22Rv1 (cell line): Measurements from ENCODE around the gene ENAM.

Experiments
- ZFX ChIP-seq: fragments of 450-650 bp; IDR thresholded peaks from 2 replicates; pipeline ENCODE4 v1.6.1; 2017; ENCODE audit warnings: antibody characterized with exemption, borderline replicate concordance
- TF ChIP-seq, protein P1 (sequence below): fragments of 450-650 bp; IDR thresholded peaks from 2 replicates; pipeline ENCODE4 v1.5.1; 2017; ENCODE audit warnings: mild to moderate bottlenecking

GRCh38 chr4:70687392-70687791, 58.8 kb downstream of the ENAM start:
- TF ChIP-seq, protein P1, sequence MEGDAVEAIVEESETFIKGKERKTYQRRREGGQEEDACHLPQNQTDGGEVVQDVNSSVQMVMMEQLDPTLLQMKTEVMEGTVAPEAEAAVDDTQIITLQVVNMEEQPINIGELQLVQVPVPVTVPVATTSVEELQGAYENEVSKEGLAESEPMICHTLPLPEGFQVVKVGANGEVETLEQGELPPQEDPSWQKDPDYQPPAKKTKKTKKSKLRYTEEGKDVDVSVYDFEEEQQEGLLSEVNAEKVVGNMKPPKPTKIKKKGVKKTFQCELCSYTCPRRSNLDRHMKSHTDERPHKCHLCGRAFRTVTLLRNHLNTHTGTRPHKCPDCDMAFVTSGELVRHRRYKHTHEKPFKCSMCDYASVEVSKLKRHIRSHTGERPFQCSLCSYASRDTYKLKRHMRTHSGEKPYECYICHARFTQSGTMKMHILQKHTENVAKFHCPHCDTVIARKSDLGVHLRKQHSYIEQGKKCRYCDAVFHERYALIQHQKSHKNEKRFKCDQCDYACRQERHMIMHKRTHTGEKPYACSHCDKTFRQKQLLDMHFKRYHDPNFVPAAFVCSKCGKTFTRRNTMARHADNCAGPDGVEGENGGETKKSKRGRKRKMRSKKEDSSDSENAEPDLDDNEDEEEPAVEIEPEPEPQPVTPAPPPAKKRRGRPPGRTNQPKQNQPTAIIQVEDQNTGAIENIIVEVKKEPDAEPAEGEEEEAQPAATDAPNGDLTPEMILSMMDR, result no peak
- no peak for TF ChIP-seq ZFX
